PC-9 (cell line): ENCODE data around the gene COQ8A.

Experiments used
- CTCF ChIP-seq: fragments of 200-600 bp; sonication (generic); conservative IDR thresholded peaks from 2 replicates; pipeline ENCODE4 v1.6.1; 2017; ENCODE audit warnings: mixed run types, antibody characterized with exemption, mild to moderate bottlenecking, moderate library complexity
- EZH2 ChIP-seq: fragments of 200-600 bp; sonication (generic); IDR thresholded peaks from 2 replicates; pipeline ENCODE4 v1.8.0; 2017; ENCODE audit warnings: antibody characterized with exemption, low read depth

DNA sequence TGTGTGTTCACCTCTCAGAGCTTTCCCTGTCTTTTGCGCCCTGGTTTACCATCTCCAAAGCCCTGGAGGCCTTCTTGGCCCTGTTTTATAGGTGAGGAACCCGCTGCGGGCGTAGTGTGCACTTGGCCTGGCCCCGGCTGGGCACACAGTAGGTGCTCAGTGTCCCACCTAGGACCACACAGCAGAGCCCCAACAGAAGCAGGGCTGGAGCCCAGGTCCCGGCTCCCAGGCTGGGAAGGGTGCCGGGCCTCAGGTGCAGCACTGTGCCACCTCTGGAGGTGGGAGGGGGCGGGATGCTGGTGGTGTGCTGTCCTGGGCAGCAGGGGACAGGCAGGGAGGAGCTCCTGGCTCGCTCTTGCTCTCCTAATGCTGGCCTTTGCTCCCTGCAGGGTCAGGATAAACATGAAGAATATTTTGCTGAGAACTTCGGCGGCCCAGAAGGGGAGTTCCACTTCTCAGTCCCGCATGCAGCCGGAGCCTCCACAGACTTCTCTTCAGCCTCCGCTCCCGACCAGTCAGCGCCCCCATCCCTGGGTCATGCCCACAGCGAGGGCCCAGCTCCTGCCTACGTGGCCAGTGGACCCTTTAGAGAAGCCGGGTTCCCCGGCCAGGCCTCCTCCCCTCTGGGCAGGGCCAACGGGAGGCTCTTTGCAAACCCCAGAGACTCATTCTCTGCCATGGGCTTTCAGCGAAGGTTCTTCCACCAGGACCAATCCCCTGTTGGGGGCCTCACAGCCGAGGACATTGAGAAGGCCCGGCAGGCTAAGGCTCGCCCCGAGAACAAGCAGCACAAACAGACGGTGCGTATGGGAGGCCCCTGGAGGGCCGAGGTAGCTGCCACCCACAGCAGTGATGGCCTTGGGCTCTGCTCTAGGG, 24.8 kb downstream of the COQ8A start:
- TF ChIP-seq CTCF (no peak), EZH2 (no peak)
